CD4-positive, alpha-beta memory T cell (primary cell): ENCODE measurements around the gene ACAD10. TPM values are rescaled to one million over a fixed set of nuclear protein-coding genes. Genes with fewer than 3 reads are reported as not detected.

Experiments
- CTCF ChIA-PET: fragments of 350-600 bp; sonication (Branson Sonifier 250); formaldehyde crosslinking; loops from one replicate; lab custom pipeline; 2021; ENCODE audit warnings: inconsistent platforms; ENCODE audit not compliant: partially characterized antibody; lab: Charles Lee
- POLR2A ChIA-PET: fragments of 350-600 bp; sonication (Branson Sonifier 250); formaldehyde crosslinking; loops from one replicate; lab custom pipeline; 2021; ENCODE audit not compliant: partially characterized antibody; lab: Charles Lee
- DNase-seq, 5 donors: peaks; one replicate each; pipeline versions ENCODE4 v3.0.0 to v3.0.0-alpha.2; 2020 to 2022; ENCODE audit warnings: mixed read lengths in 1 of 5
- H3K27ac ChIP-seq: one replicate; pipeline ENCODE4 v1.7.0; 2013; ENCODE audit warnings: low read depth, low read length
- H3K27me3 ChIP-seq: 2 replicates; pipeline ENCODE4 v1.7.0; 2013; ENCODE audit warnings: mild to moderate bottlenecking, low read length, moderate library complexity; ENCODE audit not compliant: insufficient read depth
- H3K36me3 ChIP-seq: 2 replicates; pipeline ENCODE4 v1.7.0; 2013; ENCODE audit warnings: mild to moderate bottlenecking, low read length, moderate library complexity; ENCODE audit not compliant: insufficient read depth
- H3K4me1 ChIP-seq: 2 replicates; pipeline ENCODE4 v1.7.0; 2013; ENCODE audit warnings: mild to moderate bottlenecking, low read length, moderate library complexity; ENCODE audit not compliant: insufficient read depth
- H3K4me3 ChIP-seq, 2 donors: one replicate each; pipeline ENCODE4 v1.7.0; 2013; ENCODE audit warnings: low read length in 2 of 2, mild to moderate bottlenecking in 1 of 2
- H3K9me3 ChIP-seq, 2 donors: one replicate each; pipeline ENCODE4 v1.7.0; 2013; ENCODE audit warnings: low read length in 2 of 2, control low read depth in 1 of 2; ENCODE audit not compliant: control insufficient read depth in 1 of 2
- H3K27ac Mint-ChIP-seq, 7 donors: one replicate each; pipeline ENCODE4 v1.8.0; 2020 to 2021; ENCODE audit warnings: mixed read lengths in 7 of 7, mild to moderate bottlenecking in 6 of 7, inconsistent platforms in 3 of 7, moderate library complexity in 3 of 7
- H3K27me3 Mint-ChIP-seq, 2 donors: one replicate each; pipeline ENCODE4 v1.8.0; 2020 to 2021; ENCODE audit warnings: mixed read lengths in 2 of 2
- H3K36me3 Mint-ChIP-seq, 2 donors: one replicate each; pipeline ENCODE4 v1.8.0; 2020 to 2021; ENCODE audit warnings: mixed read lengths in 2 of 2, inconsistent platforms in 1 of 2, mild to moderate bottlenecking in 1 of 2
- H3K4me1 Mint-ChIP-seq, 4 donors: one replicate each; pipeline ENCODE4 v1.8.0; 2020 to 2021; ENCODE audit warnings: mixed read lengths in 4 of 4, mild to moderate bottlenecking in 1 of 4
- H3K4me3 Mint-ChIP-seq, 8 donors: one replicate each; pipeline ENCODE4 v1.8.0; 2020 to 2021; ENCODE audit warnings: mixed read lengths in 8 of 8, mild to moderate bottlenecking in 7 of 8, moderate library complexity in 6 of 8, inconsistent platforms in 3 of 8
- H3K9me3 Mint-ChIP-seq, 8 donors: one replicate each; pipeline ENCODE4 v1.8.0; 2020 to 2021; ENCODE audit warnings: mixed read lengths in 8 of 8, mild to moderate bottlenecking in 5 of 8, inconsistent platforms in 3 of 8, moderate library complexity in 1 of 8
- intact Hi-C: fragments of 100-400 bp; cut with micrococcal nuclease; formaldehyde crosslinking; loops from one replicate; pipeline ENCODE4 v1.15.1; 2023
- polyA plus RNA-seq, 2 donors: library from polyadenylated mRNA; unstranded; fragments of 300-500 nt; fragmentation: Illumina TruSeq; gene quantifications; one replicate each; pipeline ENCODE4 v1.2.3, GENCODE V29; 2021
- total RNA-seq, 2 experiments: library from RNA; stranded (reverse); gene quantifications; one replicate each; pipeline ENCODE4 v1.2.3, GENCODE V29; 2021

ACAD10 gene
- total and polyA plus RNA-seq, 4 experiments from 2014 or later: 13.4 to 58.3 (median 33.4) TPM

DNA sequence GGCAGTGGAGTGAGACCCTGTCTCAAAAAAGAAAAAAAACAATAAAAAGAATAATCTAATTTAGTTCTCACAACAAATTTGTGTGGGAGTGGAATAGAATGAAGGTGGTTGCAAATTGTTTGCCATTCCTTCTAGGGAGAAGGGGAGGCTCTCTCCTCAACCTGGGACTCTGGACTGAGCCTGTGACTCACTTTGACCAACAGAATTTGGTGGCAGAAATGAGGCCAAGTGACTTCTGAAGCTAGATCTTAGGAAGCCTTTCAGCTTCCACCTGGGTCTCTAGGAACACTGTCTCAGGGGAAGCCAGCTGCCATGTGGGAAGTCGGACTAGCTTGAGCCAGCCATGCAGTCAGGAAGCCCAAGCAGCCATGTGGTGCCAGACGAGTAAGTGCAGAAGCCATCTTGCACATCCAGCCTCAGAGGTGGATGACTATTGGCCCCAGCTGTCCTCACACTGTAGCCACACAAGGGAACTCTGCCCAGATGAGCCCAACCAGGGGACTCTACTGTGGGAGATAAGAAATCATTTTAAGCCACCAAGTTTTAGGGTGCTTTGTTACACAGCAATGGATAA is 95.3 kb downstream of the ACAD10 start:
- intact Hi-C loops: no loop called here
- POLR2A ChIA-PET: no interaction called here

DNA sequence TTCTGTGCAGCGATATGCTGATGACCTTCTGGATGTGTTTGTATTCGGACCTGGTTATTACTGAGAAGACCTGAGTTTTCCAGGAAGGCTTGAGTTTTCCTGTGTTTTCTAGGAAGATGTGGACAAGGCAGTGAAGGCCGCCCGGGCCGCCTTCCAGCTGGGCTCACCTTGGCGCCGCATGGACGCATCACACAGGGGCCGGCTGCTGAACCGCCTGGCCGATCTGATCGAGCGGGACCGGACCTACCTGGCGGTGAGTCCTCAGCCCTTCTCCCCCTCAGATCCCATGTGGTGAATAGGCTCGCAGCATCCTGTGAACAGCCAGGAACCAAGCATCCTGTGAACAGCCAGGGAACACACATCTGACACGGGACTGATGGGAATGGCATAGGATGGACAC is 97.2 kb downstream of the ACAD10 start:
- Histone ChIP-seq H3K27ac (no peak overlapping the region), H3K4me3 (no peak overlapping the region), H3K36me3 (no peaks in the 10 kb centered on the region), H3K4me1 (no peaks in the 10 kb centered on the region), H3K9me3 (no peaks in the 10 kb centered on the region), H3K27me3 (no peaks in the 10 kb centered on the region)
- no peak overlapping the region for H3K27ac Mint-ChIP-seq
- DNase-seq: no peak
- ChIA-PET CTCF (no interaction called here), POLR2A (no interaction called here)
- no peaks in the 10 kb centered on the region for H3K27me3 Mint-ChIP-seq
- intact Hi-C loops: no loop called here
- no peaks in the 10 kb centered on the region for H3K4me1 Mint-ChIP-seq
- H3K36me3 Mint-ChIP-seq: no peaks in the 10 kb centered on the region
- H3K4me3 Mint-ChIP-seq: no peak overlapping the region
- peaks cover 0 to 4% (median 0%) of the 10 kb centered on the region in 8 donors for H3K9me3 Mint-ChIP-seq

More for the DNA sequence above, 95.3 kb downstream of the ACAD10 start:
- Mint-ChIP-seq H3K9me3 (peaks cover 0 to 4% (median 0%) of the 10 kb centered on the region in 8 donors), H3K27me3 (peaks cover 1 to 4% of the 10 kb centered on the region in 2 donors), H3K4me1 (no peaks in the 10 kb centered on the region), H3K27ac (peak overlapping the region in 1 of 7 donors; percentile 43), H3K36me3 (no peaks in the 10 kb centered on the region), H3K4me3 (no peak overlapping the region)
- H3K4me1 ChIP-seq: no peaks in the 10 kb centered on the region
- DNase-seq: no peak
- no peaks in the 10 kb centered on the region for H3K27me3 ChIP-seq
- CTCF ChIA-PET: no interaction called here
- H3K27ac ChIP-seq: no peak overlapping the region
- no peaks in the 10 kb centered on the region for H3K36me3 ChIP-seq
- no peak overlapping the region for H3K4me3 ChIP-seq
- H3K9me3 ChIP-seq: no peaks in the 10 kb centered on the region

DNA sequence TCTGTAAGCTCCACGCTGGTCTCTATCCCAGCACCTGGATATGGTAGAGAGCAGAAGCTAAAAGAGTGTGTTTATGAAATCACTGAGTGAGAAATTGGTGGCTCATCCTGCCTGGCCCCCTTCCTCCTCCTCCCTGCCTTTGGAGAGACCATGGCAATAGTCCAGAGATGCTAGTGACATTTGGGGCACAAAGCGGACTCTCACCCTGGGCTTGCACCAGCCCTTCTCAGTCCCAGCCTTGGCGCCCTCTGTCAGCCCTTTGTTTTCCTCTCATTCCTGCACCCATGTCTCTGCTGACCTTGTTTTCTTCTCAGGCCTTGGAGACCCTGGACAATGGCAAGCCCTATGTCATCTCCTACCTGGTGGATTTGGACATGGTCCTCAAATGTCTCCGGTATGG is 99.1 kb downstream of the ACAD10 start:
- Histone ChIP-seq H3K4me1 (no peaks in the 10 kb centered on the region), H3K36me3 (no peaks in the 10 kb centered on the region), H3K4me3 (no peak overlapping the region), H3K27me3 (no peaks in the 10 kb centered on the region), H3K9me3 (no peaks in the 10 kb centered on the region), H3K27ac (no peak overlapping the region)
- CTCF ChIA-PET: no interaction called here
- intact Hi-C loops: no loop called here
- Mint-ChIP-seq H3K4me1 (no peaks in the 10 kb centered on the region), H3K9me3 (peaks cover 0 to 4% (median 0%) of the 10 kb centered on the region in 8 donors), H3K27me3 (no peaks in the 10 kb centered on the region), H3K36me3 (no peaks in the 10 kb centered on the region), H3K27ac (peak overlapping the region in 1 of 7 donors; percentile 5), H3K4me3 (no peak overlapping the region)
- POLR2A ChIA-PET: no interaction called here
- no peak for DNase-seq

DNA sequence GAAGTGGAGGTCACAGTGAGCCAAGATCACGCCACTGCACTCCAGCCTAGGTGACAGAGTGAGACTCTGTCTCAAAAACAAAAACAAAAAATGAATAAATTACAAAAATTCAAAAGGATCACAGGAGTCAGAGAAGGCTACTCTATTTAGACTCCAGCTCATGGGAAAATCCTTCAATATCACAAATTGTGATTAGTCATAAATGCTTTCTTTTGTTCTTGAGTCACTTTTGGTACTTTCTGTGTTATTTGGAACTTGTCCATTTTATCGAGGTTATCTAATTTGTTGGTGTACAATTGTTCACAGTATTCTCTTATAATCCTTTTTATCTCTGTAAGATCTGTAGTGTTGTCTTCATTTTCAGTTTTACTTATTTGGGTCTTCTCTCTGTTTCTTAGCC is 99.8 kb downstream of the ACAD10 start:
- H3K27me3 Mint-ChIP-seq: no peaks in the 10 kb centered on the region
- H3K36me3 ChIP-seq: no peaks in the 10 kb centered on the region
- H3K4me1 Mint-ChIP-seq: no peaks in the 10 kb centered on the region
- ChIA-PET POLR2A (no interaction called here), CTCF (interaction anchor here (0.5 kb wide), 1 partner anchor 1158 kb away, joined by 3 read pairs; no protein-coding TSS in a partner anchor)
- H3K4me1 ChIP-seq: no peaks in the 10 kb centered on the region
- no peak overlapping the region for H3K27ac ChIP-seq
- H3K9me3 Mint-ChIP-seq: peaks cover 0 to 4% (median 0%) of the 10 kb centered on the region in 8 donors
- H3K4me3 Mint-ChIP-seq: no peak overlapping the region
- H3K4me3 ChIP-seq: no peak overlapping the region
- DNase-seq: no peak
- intact Hi-C loops: no loop called here
- H3K27ac Mint-ChIP-seq: no peak overlapping the region
- no peaks in the 10 kb centered on the region for H3K36me3 Mint-ChIP-seq
- H3K27me3 ChIP-seq: no peaks in the 10 kb centered on the region
- H3K9me3 ChIP-seq: no peaks in the 10 kb centered on the region

DNA sequence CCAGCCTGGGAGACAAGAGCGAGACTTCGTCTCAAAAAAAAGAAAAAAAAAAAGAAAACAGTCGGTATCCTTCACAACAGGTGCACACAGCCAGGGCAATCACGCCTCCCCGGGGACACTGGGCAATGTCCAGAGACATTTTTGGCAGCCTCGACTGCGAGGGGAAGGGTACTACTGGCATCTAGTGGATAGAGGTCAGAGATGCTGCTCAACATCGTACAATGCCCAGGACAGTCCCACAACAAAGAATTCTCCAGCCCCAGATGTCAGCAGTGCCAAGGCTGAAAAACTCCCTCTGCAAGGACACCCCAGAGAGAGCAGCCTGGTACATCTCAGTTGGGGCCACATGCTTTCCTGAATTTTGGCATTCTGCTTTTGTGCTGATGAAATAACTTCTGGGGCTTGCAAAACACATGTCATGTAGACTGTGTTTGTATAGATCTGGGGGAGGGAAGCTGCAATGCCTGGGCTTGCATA is 102.4 kb downstream of the ACAD10 start:
- no peak overlapping the region for H3K4me3 ChIP-seq
- no peak overlapping the region for H3K27ac ChIP-seq
- no peaks in the 10 kb centered on the region for H3K9me3 ChIP-seq
- Mint-ChIP-seq H3K4me1 (no peaks in the 10 kb centered on the region), H3K36me3 (no peaks in the 10 kb centered on the region), H3K4me3 (no peak overlapping the region), H3K9me3 (no peaks in the 10 kb centered on the region), H3K27ac (no peak overlapping the region), H3K27me3 (no peaks in the 10 kb centered on the region)
- no peaks in the 10 kb centered on the region for H3K36me3 ChIP-seq
- intact Hi-C loops: no loop called here
- no peaks in the 10 kb centered on the region for H3K27me3 ChIP-seq
- DNase-seq: no peak
- H3K4me1 ChIP-seq: no peaks in the 10 kb centered on the region
- ChIA-PET POLR2A (no interaction called here), CTCF (no interaction called here)

DNA sequence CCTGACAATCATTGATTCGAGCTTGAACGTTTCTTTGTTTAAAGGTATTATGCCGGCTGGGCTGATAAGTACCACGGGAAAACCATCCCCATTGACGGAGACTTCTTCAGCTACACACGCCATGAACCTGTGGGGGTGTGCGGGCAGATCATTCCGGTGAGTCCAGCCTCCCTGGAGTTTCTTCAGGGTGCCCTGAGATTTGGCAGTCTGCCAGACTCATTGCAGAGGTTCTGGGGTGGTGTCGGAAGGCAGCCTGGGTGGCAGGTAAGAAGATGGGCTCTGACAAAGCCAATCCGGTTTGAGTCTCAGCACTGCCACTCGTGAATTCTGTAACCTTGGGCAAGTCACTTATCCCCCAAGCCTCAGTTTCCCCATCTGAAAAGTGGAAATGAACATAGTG is 103.9 kb downstream of the ACAD10 start:
- H3K9me3 ChIP-seq: no peaks in the 10 kb centered on the region
- H3K4me1 Mint-ChIP-seq: no peaks in the 10 kb centered on the region
- H3K27me3 ChIP-seq: no peaks in the 10 kb centered on the region
- CTCF ChIA-PET: no interaction called here
- H3K4me3 ChIP-seq: no peak overlapping the region
- H3K36me3 ChIP-seq: no peaks in the 10 kb centered on the region
- POLR2A ChIA-PET: interaction anchor here (0.7 kb wide), 1 partner anchor 23 kb away, joined by 3 read pairs; no protein-coding TSS in a partner anchor
- no peaks in the 10 kb centered on the region for H3K4me1 ChIP-seq
- no peak overlapping the region for H3K4me3 Mint-ChIP-seq
- no peaks in the 10 kb centered on the region for H3K36me3 Mint-ChIP-seq
- H3K27me3 Mint-ChIP-seq: no peaks in the 10 kb centered on the region
- no peak overlapping the region for H3K27ac Mint-ChIP-seq
- intact Hi-C loops: no loop called here
- H3K27ac ChIP-seq: no peak overlapping the region
- DNase-seq: no peak
- no peaks in the 10 kb centered on the region for H3K9me3 Mint-ChIP-seq

DNA sequence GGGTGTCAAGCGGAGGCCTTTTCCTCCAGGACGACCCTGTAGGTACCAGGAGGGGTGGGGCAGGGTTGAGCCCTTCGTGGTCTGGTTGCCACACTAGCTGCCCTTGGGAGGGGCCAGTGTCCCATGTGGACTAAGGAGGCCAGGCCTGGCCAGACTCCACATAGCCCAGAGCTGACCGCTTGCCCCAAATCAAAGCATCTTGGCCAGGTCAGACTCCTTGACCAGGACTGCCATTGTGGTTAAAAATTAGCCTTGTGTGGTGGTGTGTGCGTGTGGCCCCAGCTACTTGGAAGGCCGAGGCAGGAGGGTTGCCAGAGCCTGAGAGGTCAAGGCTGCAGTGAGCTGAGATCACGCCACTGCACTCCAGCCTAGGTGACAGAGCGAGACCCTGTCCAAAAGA is 105.7 kb downstream of the ACAD10 start:
- CTCF ChIA-PET: interaction anchor here (1.6 kb wide), 1 partner anchor 21 kb away, joined by 6 read pairs; no protein-coding TSS in a partner anchor
- Histone ChIP-seq H3K4me3 (no peak overlapping the region), H3K36me3 (no peaks in the 10 kb centered on the region), H3K27ac (no peak overlapping the region), H3K9me3 (no peaks in the 10 kb centered on the region), H3K27me3 (no peaks in the 10 kb centered on the region), H3K4me1 (no peaks in the 10 kb centered on the region)
- POLR2A ChIA-PET: no interaction called here
- H3K36me3 Mint-ChIP-seq: no peaks in the 10 kb centered on the region
- H3K4me1 Mint-ChIP-seq: no peaks in the 10 kb centered on the region
- DNase-seq: no peak
- no peaks in the 10 kb centered on the region for H3K9me3 Mint-ChIP-seq
- H3K4me3 Mint-ChIP-seq: no peak overlapping the region
- intact Hi-C loops: no loop called here
- H3K27me3 Mint-ChIP-seq: no peaks in the 10 kb centered on the region
- no peak overlapping the region for H3K27ac Mint-ChIP-seq
